ENCODE data around the gene SEPSECS.

The SEPSECS gene

DNA sequence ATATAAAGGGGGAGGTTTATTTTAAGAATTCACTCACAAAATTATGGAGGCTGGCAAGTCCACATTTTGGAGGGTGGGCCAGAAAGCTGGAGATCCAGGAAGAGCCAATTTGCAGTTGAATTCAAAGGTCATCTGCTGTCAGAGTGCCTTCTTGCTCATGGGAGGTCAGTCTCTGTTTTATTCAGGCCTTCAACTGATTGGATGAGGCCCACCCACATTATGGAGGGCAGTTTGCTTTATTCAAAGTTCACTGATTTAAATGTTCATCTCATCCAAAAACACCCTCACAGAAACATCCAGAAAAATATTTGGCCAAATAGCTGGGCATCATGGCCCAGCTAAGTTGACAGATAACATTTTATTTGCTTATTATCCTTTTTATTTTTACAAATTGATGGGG lies 59.5 kb downstream of the SEPSECS start:
- Histone ChIP-seq H4K20me1 (ENCODE audit: low read depth, low read length) (no peaks in the 10 kb centered on the region), H3K4me3 (ENCODE audit: insufficient read depth, low read length, poor library complexity, severe bottlenecking) (no peak overlapping the region), H3K9ac (ENCODE audit: low read length) (no peak overlapping the region), H3K79me2 (ENCODE audit: insufficient read depth, low read length) (no peaks in the 10 kb centered on the region), H2AFZ (ENCODE audit: low read depth, low read length, severe bottlenecking) (no peak overlapping the region), H3K27me3 (ENCODE audit: low read length) (no peaks in the 10 kb centered on the region), H3F3A (ENCODE audit: insufficient read depth) (no peaks in the 10 kb centered on the region), H3K27ac (ENCODE audit: low read depth, low read length) (no peak overlapping the region), H3K4me2 (ENCODE audit: low read depth, low read length, poor library complexity, severe bottlenecking) (no peak overlapping the region), H3K36me3 (ENCODE audit: low read length) (no peaks in the 10 kb centered on the region), H3K9me2 (replicated peaks; ENCODE audit: insufficient read depth, low read length) (no peaks in the 10 kb centered on the region), H3K9me3 (ENCODE audit: insufficient read depth, low read length) (no peaks in the 10 kb centered on the region)
- TF ChIP-seq, protein P1, sequence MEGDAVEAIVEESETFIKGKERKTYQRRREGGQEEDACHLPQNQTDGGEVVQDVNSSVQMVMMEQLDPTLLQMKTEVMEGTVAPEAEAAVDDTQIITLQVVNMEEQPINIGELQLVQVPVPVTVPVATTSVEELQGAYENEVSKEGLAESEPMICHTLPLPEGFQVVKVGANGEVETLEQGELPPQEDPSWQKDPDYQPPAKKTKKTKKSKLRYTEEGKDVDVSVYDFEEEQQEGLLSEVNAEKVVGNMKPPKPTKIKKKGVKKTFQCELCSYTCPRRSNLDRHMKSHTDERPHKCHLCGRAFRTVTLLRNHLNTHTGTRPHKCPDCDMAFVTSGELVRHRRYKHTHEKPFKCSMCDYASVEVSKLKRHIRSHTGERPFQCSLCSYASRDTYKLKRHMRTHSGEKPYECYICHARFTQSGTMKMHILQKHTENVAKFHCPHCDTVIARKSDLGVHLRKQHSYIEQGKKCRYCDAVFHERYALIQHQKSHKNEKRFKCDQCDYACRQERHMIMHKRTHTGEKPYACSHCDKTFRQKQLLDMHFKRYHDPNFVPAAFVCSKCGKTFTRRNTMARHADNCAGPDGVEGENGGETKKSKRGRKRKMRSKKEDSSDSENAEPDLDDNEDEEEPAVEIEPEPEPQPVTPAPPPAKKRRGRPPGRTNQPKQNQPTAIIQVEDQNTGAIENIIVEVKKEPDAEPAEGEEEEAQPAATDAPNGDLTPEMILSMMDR (IDR thresholded peaks at IDR 0.05; ENCODE audit: insufficient read depth, low read length, poor library complexity, severe bottlenecking) = no peak
- TF ChIP-seq EZH2phosphoT487 (conservative IDR thresholded peaks at IDR 0.05; ENCODE audit: low read length) = no peak

DNA sequence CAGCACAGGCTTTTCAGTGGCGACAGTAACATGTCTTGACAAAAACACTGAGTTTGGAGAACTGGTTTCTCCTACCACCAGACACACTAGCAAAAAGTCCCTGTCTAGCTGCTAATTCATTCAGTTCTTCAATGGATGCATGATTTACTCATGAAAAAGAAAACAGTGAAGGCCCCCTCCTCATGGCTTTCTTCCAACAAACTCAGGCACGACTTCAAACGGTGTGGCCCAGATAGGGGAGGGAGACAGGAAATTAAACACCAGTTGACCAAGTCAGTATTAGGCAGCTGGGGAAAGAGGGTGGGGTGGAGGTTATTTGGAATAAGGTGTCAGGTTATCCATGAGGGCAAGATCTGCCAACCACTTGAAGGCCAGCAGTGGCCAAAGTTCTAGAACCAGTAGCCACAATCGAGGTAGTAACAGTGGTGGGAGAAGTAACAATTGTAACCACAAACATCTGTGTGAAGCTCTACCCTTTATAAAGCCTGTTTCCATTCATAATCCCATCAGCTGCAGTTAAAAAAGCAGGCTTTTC lies 60.2 kb downstream of the SEPSECS start:
- no peaks in the 10 kb centered on the region for H3K9me2 ChIP-seq (replicated peaks; ENCODE audit: insufficient read depth, low read length)
- H3K27me3 ChIP-seq (ENCODE audit: low read length) = no peaks in the 10 kb centered on the region
- no peak overlapping the region for H3K9ac ChIP-seq (ENCODE audit: low read length)
- no peaks in the 10 kb centered on the region for H3K79me2 ChIP-seq (ENCODE audit: insufficient read depth, low read length)
- no peaks in the 10 kb centered on the region for H3K9me3 ChIP-seq (ENCODE audit: insufficient read depth, low read length)
- TF ChIP-seq, protein P1 (IDR thresholded peaks at IDR 0.05; ENCODE audit: insufficient read depth, low read length, poor library complexity, severe bottlenecking) = no peak
- no peak for TF ChIP-seq EZH2phosphoT487 (conservative IDR thresholded peaks at IDR 0.05; ENCODE audit: low read length)
- no peak overlapping the region for H3K27ac ChIP-seq (ENCODE audit: low read depth, low read length)
- H4K20me1 ChIP-seq (ENCODE audit: low read depth, low read length) = no peaks in the 10 kb centered on the region
- no peak overlapping the region for H3K4me3 ChIP-seq (ENCODE audit: insufficient read depth, low read length, poor library complexity, severe bottlenecking)
- no peak overlapping the region for H2AFZ ChIP-seq (ENCODE audit: low read depth, low read length, severe bottlenecking)
- no peaks in the 10 kb centered on the region for H3K36me3 ChIP-seq (ENCODE audit: low read length)
- H3F3A ChIP-seq (ENCODE audit: insufficient read depth) = no peaks in the 10 kb centered on the region
- H3K4me2 ChIP-seq (ENCODE audit: low read depth, low read length, poor library complexity, severe bottlenecking) = no peak overlapping the region

DNA sequence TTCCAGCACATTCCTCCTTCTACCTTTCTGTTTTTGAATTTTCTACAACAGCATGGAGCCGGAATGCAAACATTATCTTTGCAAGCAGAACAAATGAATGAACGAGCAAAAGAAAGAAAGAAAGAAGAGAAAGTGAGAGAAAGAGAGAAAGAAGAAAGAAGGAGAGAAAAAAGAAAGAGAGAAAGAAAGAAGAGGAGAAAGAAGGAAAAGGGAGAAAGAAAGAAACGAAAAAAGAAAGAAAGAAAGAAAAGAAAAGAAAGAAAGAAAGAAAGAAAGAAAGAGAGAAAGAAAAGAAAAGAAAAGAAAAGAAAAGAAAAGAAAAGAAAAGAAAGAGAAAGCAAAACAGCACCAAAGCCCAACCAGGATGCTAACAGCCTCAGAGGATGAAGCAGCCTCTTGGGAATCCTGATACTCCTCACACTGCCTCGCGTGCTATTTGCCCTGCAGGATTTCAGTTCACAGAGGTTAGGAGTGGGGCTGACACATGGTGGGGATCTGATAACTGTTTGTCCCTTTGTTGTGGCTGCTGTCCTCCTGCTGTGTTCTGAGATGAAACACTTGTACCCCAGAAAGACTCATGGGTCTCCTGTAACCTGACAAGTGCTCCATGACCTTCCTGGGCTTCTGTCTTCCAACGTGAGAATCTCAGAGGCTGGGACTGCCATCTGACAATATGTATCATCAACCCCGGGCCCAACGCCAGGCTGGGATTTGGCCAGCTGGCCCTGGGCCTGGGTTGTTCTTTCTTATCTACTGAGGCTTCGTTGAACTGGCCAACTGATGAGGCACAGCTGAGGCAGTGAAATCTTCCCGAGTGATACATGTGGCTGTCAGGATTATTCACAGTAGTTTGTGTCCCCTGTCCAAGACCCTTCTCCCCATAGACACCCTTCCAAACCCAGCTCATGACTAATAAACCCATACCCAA lies 61.0 kb downstream of the SEPSECS start:
- Histone ChIP-seq H3K36me3 (ENCODE audit: low read length) (no peaks in the 10 kb centered on the region), H3K9ac (ENCODE audit: low read length) (no peak overlapping the region), H2AFZ (ENCODE audit: low read depth, low read length, severe bottlenecking) (no peak overlapping the region), H3K9me2 (replicated peaks; ENCODE audit: insufficient read depth, low read length) (no peaks in the 10 kb centered on the region), H3K4me3 (ENCODE audit: insufficient read depth, low read length, poor library complexity, severe bottlenecking) (no peak overlapping the region), H3K9me3 (ENCODE audit: insufficient read depth, low read length) (no peaks in the 10 kb centered on the region), H3K27me3 (ENCODE audit: low read length) (no peaks in the 10 kb centered on the region), H3F3A (ENCODE audit: insufficient read depth) (no peaks in the 10 kb centered on the region), H3K27ac (ENCODE audit: low read depth, low read length) (no peak overlapping the region), H3K79me2 (ENCODE audit: insufficient read depth, low read length) (no peaks in the 10 kb centered on the region), H3K4me2 (ENCODE audit: low read depth, low read length, poor library complexity, severe bottlenecking) (no peak overlapping the region), H4K20me1 (ENCODE audit: low read depth, low read length) (no peaks in the 10 kb centered on the region)
- TF ChIP-seq EZH2phosphoT487 (conservative IDR thresholded peaks at IDR 0.05; ENCODE audit: low read length) = no peak
- TF ChIP-seq, protein P1 (IDR thresholded peaks at IDR 0.05; ENCODE audit: insufficient read depth, low read length, poor library complexity, severe bottlenecking) = no peak
